Nasal cavity respiratory epithelium epithelial cell of viscerocranial mucosa (primary cell): ENCODE data around the gene CPSF7. TPM values are rescaled to one million over a fixed set of nuclear protein-coding genes. Genes with fewer than 3 reads are reported as not detected.

Experiments used
- total RNA-seq: library from RNA; depleted of rRNA; stranded (reverse); fragments of >200 nt; gene quantifications from 2 replicates; pipeline ENCODE4 v1.2.3, GENCODE V29; 2014

CPSF7 gene, protein sequence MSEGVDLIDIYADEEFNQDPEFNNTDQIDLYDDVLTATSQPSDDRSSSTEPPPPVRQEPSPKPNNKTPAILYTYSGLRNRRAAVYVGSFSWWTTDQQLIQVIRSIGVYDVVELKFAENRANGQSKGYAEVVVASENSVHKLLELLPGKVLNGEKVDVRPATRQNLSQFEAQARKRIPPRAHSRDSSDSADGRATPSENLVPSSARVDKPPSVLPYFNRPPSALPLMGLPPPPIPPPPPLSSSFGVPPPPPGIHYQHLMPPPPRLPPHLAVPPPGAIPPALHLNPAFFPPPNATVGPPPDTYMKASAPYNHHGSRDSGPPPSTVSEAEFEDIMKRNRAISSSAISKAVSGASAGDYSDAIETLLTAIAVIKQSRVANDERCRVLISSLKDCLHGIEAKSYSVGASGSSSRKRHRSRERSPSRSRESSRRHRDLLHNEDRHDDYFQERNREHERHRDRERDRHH
- 15.0 and 24.6 TPM in 2 replicates for total RNA-seq

DNA sequence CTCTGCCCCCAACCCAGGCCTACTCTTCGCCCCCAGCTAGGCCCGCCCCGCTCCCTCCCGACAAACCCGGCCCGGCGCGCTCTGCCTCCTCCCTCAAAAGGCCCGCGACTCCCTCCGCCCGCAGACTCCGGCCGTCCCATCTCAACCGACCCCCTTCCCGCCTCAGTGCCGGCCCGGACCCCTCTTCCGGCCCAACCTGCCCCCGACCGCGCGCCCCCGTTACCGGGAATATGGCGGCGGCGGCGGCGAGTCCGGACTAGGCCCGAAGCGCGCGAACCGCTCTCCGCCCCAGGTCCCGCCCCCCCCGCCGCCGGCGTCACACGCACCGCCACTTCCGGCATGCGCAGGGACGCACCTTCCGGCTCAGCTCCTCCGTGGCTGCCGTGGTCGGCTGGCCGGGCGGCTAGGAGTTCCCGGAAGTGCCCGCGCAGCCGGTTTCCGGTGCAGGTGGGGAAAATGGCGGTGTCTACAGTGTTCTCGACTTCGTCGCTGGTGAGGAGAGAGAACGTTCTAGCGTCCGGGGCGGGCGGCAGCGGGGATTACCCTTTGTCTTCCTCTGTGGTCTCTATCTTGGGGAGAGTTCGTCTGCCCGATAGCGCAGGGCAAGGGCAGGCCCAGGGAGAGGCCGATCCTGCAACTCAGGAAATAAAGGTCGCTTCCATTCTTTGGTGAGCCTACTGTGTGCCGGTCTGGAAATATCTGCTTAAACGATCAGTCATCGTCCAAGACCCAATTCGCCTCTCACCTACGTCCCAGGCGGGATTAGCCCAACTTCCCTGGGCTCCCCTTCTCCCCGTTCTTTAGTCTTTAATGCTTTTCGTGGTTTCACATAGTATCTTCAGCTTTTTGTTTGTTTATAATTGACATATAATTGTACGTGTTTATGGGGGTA is at the start of gene CPSF7, which contains the start of gene SDHAF2:
TSS of gene CPSF7 (minus strand) at position 285 of the 892 bp plus-strand sequence. CDS start 740 bp downstream, outside the sequence.
TSS of gene SDHAF2 (plus strand) at position 434 of the 892 bp plus-strand sequence. CDS start at position 457, 23 bp downstream.

DNA sequence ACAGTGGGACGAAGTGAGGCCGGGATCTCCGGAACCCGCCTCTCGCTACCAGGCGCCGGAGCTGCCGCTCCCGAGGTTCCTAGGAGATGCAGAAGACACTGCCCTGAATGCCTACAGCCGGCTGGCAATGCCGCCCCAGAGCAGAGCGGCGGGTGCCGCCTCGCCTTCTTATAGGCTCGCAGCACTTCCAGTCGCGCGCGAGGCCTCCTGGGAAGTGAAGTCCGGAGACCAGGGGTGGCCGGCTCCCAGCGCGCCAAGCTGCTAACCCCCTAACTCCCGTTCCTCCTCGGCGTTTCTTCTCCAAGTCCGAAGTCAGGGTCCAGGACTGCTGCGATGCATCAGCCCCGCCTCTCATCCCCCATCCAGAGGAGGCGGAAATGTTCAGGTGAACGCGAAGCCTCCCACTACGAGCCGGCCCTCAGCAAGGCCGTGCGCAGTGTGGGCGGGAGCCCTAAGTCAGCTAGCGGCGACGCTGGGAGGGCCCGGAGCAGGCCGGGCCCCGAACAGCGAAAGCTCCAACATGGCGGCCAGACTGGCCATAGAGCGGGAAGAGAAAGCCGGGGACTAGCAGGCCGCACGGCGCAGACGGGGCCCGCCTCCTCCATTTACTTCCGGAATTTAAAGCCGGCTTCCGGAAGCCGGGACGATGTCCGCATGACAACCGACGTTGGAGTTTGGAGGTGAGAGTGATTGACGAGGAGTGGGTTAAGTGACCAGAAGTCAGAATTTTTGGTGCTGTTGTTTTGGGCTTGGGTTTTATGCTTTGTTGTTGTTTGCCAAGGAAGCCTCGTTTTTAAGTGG is 67.8 kb downstream of the CPSF7 start, which contains the start of the genes CYB561A3 and TMEM138:
TSS of gene CYB561A3 (minus strand) at position 142 of the 801 bp plus-strand sequence. CDS start 5,169 bp downstream, outside the sequence.
TSS of gene TMEM138 (plus strand) at position 634 of the 801 bp plus-strand sequence. CDS start 2,017 bp downstream, outside the sequence.

Other genes with a start within 250 kb of the CPSF7 start
- gene PGA3, start 226.5 kb downstream of the CPSF7 start, total RNA-seq, result not detected in 2 replicates
- gene PGA4, start 207.6 kb downstream of the CPSF7 start, total RNA-seq, result not detected in 2 replicates
- not detected in 2 replicates for gene PGA5, start 188.8 kb downstream of the CPSF7 start, total RNA-seq
- under 0.01 and 0.57 TPM in 2 replicates for gene VWCE, start 134.7 kb downstream of the CPSF7 start, total RNA-seq
- gene DDB1, start 96.9 kb downstream of the CPSF7 start, total RNA-seq, result 186 and 202 TPM in 2 replicates
- 27.5 and 32.1 TPM in 2 replicates for gene TKFC, start 96.7 kb downstream of the CPSF7 start, total RNA-seq
- gene CYB561A3, start 68.1 kb downstream of the CPSF7 start, total RNA-seq, result 36.2 and 108 TPM in 2 replicates
- 17.1 and 35.9 TPM in 2 replicates for gene TMEM138, start 67.6 kb downstream of the CPSF7 start, total RNA-seq
- 7.9 and 11.4 TPM in 2 replicates for gene TMEM216, start 37.4 kb downstream of the CPSF7 start, total RNA-seq
- 23.9 and 28.0 TPM in 2 replicates for gene SDHAF2, start 149 bp upstream of the CPSF7 start, total RNA-seq
- gene LRRC10B, start 78.8 kb upstream of the CPSF7 start, total RNA-seq, result under 0.01 TPM in 1 of 2 replicates, not detected in the other
- gene SYT7, start 151.1 kb upstream of the CPSF7 start, total RNA-seq, result 28.0 and 39.9 TPM in 2 replicates